HepG2 (cell line): Measurements from ENCODE around the gene SMIM38. TPM values are rescaled to one million over a fixed set of nuclear protein-coding genes. Genes with fewer than 3 reads are reported as not detected.
A peak's percentile ranks its signal among the peaks of the same experiment; 100 is the strongest.

Source experiments
- BHLHE40 ChIP-seq: IDR thresholded peaks from 2 replicates; pipeline ENCODE4 v1.6.1; 2011; ENCODE audit warnings: low read length, improper control_type of control experiment
- GTF2F1 ChIP-seq: fragments of 150-350 bp; IDR thresholded peaks from 2 replicates; pipeline ENCODE4 v1.6.1; 2014; ENCODE audit warnings: low read length
- HOXA3 ChIP-seq: sonication (generic); formaldehyde crosslinking; IDR thresholded peaks from 2 replicates; pipeline ENCODE4 v1.5.0; 2020; ENCODE audit warnings: missing genetic modification reagents
- IRX3 ChIP-seq: sonication (generic); formaldehyde crosslinking; IDR thresholded peaks from 2 replicates; pipeline ENCODE4 v1.8.1; 2023; ENCODE audit warnings: mild to moderate bottlenecking, low read depth, missing genetic modification reagents, borderline replicate concordance
- KLF16 ChIP-seq, 2 experiments: sonication (generic) in 1 of 2; formaldehyde crosslinking in 1 of 2; IDR thresholded peaks; 2 replicates each; pipeline versions ENCODE4 v1.6.1 to v1.8.0; 2016 to 2023; ENCODE audit warnings: missing genetic modification reagents in 2 of 2, missing compliant biosample characterization in 1 of 2
- NFKBIZ ChIP-seq: IDR thresholded peaks from 2 replicates; pipeline ENCODE4 v1.6.1; 2018; ENCODE audit warnings: missing genetic modification reagents, missing compliant biosample characterization
- NKX3-1 ChIP-seq: sonication (generic); formaldehyde crosslinking; IDR thresholded peaks from 2 replicates; pipeline ENCODE4 v1.5.0; 2020; ENCODE audit warnings: missing genetic modification reagents
- ZIK1 ChIP-seq: sonication (generic); formaldehyde crosslinking; IDR thresholded peaks from 2 replicates; pipeline ENCODE4 v1.5.0; 2020; ENCODE audit warnings: mild to moderate bottlenecking, low read depth, missing genetic modification reagents, borderline replicate concordance
- ZNF235 ChIP-seq: sonication (generic); formaldehyde crosslinking; IDR thresholded peaks from 2 replicates; pipeline ENCODE4 v1.8.1; 2023; ENCODE audit warnings: mild to moderate bottlenecking, missing genetic modification reagents, borderline replicate concordance
- ZNF451 ChIP-seq: sonication (generic); formaldehyde crosslinking; IDR thresholded peaks from 2 replicates; pipeline ENCODE4 v1.5.0; 2020; ENCODE audit warnings: mild to moderate bottlenecking, missing genetic modification reagents
- ZNF605 ChIP-seq: sonication (generic); formaldehyde crosslinking; IDR thresholded peaks from 2 replicates; pipeline ENCODE4 v1.8.0; 2022; ENCODE audit warnings: mild to moderate bottlenecking, missing genetic modification reagents
- ZNF660 ChIP-seq: sonication (generic); formaldehyde crosslinking; IDR thresholded peaks from 2 replicates; pipeline ENCODE4 v1.5.1; 2020; ENCODE audit warnings: mild to moderate bottlenecking, low read depth, missing genetic modification reagents, borderline replicate concordance
- polyA plus RNA-seq, 8 experiments: library from polyadenylated mRNA; depleted of rRNA in 3 of 8; stranded (reverse) in 7 of 8; unstranded in 1 of 8; fragments of >200 nt; fragmentation: Illumina TruSeq in 4 of 8; extraction: Trizol in 4 of 8; gene quantifications; 2 replicates each; pipeline versions ENCODE4 v1.2.1 to v1.2.3, GENCODE V29; 2011 to 2016; ENCODE audit warnings: low read depth in 4 of 8, missing spikeins in 1 of 8, mixed read lengths in 1 of 8; ENCODE audit not compliant: insufficient read depth in 1 of 8
- total RNA-seq, 5 experiments: library from RNA; depleted of rRNA; stranded (reverse); fragments of >200 nt; fragmentation: Illumina TruSeq; extraction: Trizol; gene quantifications; 2 replicates each; pipeline ENCODE4 v1.2.3, GENCODE V29; 2016; ENCODE audit warnings: low read depth in 1 of 5
- TF ChIP-seq, protein P1 (sequence below): sonication (generic); formaldehyde crosslinking; conservative IDR thresholded peaks from 2 replicates; pipeline ENCODE4 v1.4.0; 2020; ENCODE audit warnings: missing genetic modification reagents
- TF ChIP-seq, protein P2 (sequence below): sonication (generic); formaldehyde crosslinking; IDR thresholded peaks from 2 replicates; pipeline ENCODE4 v1.4.0; 2020; ENCODE audit warnings: low read depth, mild to moderate bottlenecking, missing genetic modification reagents
- TF ChIP-seq, protein P3 (sequence below): sonication (generic); formaldehyde crosslinking; conservative IDR thresholded peaks from 2 replicates; pipeline ENCODE4 v1.4.0; 2020; ENCODE audit warnings: missing genetic modification reagents
- TF ChIP-seq, protein P4 (sequence below): sonication (generic); formaldehyde crosslinking; IDR thresholded peaks from 2 replicates; pipeline ENCODE4 v1.4.0; 2020; ENCODE audit warnings: mild to moderate bottlenecking, missing genetic modification reagents, borderline replicate concordance
- TF ChIP-seq, protein P5 (sequence below): sonication (generic); formaldehyde crosslinking; conservative IDR thresholded peaks from 2 replicates; pipeline ENCODE4 v1.8.0; 2022; ENCODE audit warnings: missing genetic modification reagents

SMIM38 gene
- total and polyA plus RNA-seq, 2 of the 13 experiments (the other 11 are each of a cell fraction or from before 2014, with no cell fraction given): 0.30 to 0.40 TPM

DNA sequence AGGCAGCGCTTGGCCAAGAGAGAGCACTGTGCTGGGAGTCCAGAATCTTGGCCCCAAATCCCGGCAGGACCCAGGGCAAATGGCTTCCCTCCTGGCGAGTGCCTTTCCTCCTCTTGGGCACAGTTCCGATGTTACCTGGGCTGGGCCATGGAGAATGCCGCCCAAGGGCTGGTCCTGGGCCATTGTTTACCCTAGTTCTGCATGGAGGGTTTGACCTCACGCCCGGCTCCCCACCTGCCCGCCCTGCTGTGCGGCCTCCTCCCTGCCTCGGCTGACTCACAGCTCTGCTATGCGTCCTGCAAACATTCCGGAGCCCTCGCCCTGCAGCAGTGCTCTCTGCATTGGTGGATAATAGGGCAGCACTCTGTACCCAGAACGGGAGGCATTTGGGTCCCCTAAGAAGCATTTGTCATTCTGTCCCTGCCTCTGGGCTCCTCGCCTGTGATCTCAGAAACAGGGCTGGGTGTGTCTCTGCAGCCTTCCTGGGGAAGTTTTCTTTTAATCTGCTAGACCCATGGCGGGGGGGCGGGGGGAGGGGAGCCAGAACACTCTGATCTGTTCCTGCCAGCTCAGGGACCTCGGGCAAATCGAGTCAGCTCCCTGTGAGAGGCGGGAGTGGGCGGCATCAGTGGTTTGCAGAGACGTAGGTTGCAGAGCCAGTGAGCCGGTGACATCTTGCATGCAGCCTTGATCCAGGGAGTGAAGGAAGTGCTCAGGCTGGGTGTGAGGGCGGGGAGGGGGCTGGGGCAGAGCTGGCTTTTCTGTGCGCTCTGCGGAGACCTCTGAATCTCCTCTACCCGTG, 32.9 kb upstream of the SMIM38 start (continued):
- TF ChIP-seq, protein P1, sequence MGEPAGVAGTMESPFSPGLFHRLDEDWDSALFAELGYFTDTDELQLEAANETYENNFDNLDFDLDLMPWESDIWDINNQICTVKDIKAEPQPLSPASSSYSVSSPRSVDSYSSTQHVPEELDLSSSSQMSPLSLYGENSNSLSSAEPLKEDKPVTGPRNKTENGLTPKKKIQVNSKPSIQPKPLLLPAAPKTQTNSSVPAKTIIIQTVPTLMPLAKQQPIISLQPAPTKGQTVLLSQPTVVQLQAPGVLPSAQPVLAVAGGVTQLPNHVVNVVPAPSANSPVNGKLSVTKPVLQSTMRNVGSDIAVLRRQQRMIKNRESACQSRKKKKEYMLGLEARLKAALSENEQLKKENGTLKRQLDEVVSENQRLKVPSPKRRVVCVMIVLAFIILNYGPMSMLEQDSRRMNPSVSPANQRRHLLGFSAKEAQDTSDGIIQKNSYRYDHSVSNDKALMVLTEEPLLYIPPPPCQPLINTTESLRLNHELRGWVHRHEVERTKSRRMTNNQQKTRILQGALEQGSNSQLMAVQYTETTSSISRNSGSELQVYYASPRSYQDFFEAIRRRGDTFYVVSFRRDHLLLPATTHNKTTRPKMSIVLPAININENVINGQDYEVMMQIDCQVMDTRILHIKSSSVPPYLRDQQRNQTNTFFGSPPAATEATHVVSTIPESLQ (CRISPR knock-in tag): no peak
- TF ChIP-seq ZNF451 (CRISPR knock-in tag): no peak
- TF ChIP-seq BHLHE40: peak; percentile 41; the same call in 1 of the 2 replicates
- no peak for TF ChIP-seq IRX3 (CRISPR knock-in tag)
- TF ChIP-seq ZNF235 (CRISPR knock-in tag): no peak
- no peak for TF ChIP-seq GTF2F1
- TF ChIP-seq, protein P2, sequence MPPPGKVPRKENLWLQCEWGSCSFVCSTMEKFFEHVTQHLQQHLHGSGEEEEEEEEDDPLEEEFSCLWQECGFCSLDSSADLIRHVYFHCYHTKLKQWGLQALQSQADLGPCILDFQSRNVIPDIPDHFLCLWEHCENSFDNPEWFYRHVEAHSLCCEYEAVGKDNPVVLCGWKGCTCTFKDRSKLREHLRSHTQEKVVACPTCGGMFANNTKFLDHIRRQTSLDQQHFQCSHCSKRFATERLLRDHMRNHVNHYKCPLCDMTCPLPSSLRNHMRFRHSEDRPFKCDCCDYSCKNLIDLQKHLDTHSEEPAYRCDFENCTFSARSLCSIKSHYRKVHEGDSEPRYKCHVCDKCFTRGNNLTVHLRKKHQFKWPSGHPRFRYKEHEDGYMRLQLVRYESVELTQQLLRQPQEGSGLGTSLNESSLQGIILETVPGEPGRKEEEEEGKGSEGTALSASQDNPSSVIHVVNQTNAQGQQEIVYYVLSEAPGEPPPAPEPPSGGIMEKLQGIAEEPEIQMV (CRISPR knock-in tag): no peak
- TF ChIP-seq ZNF660 (CRISPR knock-in tag): no peak
- no peak for TF ChIP-seq ZIK1 (CRISPR knock-in tag)
- no peak for TF ChIP-seq NKX3-1 (CRISPR knock-in tag)
- TF ChIP-seq NFKBIZ (CRISPR knock-in tag): 0 out of 2 replicates have a peak, but pooled peaks have one; percentile 65
- TF ChIP-seq, protein P3, sequence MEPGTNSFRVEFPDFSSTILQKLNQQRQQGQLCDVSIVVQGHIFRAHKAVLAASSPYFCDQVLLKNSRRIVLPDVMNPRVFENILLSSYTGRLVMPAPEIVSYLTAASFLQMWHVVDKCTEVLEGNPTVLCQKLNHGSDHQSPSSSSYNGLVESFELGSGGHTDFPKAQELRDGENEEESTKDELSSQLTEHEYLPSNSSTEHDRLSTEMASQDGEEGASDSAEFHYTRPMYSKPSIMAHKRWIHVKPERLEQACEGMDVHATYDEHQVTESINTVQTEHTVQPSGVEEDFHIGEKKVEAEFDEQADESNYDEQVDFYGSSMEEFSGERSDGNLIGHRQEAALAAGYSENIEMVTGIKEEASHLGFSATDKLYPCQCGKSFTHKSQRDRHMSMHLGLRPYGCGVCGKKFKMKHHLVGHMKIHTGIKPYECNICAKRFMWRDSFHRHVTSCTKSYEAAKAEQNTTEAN (CRISPR knock-in tag): no peak
- TF ChIP-seq, protein P4, sequence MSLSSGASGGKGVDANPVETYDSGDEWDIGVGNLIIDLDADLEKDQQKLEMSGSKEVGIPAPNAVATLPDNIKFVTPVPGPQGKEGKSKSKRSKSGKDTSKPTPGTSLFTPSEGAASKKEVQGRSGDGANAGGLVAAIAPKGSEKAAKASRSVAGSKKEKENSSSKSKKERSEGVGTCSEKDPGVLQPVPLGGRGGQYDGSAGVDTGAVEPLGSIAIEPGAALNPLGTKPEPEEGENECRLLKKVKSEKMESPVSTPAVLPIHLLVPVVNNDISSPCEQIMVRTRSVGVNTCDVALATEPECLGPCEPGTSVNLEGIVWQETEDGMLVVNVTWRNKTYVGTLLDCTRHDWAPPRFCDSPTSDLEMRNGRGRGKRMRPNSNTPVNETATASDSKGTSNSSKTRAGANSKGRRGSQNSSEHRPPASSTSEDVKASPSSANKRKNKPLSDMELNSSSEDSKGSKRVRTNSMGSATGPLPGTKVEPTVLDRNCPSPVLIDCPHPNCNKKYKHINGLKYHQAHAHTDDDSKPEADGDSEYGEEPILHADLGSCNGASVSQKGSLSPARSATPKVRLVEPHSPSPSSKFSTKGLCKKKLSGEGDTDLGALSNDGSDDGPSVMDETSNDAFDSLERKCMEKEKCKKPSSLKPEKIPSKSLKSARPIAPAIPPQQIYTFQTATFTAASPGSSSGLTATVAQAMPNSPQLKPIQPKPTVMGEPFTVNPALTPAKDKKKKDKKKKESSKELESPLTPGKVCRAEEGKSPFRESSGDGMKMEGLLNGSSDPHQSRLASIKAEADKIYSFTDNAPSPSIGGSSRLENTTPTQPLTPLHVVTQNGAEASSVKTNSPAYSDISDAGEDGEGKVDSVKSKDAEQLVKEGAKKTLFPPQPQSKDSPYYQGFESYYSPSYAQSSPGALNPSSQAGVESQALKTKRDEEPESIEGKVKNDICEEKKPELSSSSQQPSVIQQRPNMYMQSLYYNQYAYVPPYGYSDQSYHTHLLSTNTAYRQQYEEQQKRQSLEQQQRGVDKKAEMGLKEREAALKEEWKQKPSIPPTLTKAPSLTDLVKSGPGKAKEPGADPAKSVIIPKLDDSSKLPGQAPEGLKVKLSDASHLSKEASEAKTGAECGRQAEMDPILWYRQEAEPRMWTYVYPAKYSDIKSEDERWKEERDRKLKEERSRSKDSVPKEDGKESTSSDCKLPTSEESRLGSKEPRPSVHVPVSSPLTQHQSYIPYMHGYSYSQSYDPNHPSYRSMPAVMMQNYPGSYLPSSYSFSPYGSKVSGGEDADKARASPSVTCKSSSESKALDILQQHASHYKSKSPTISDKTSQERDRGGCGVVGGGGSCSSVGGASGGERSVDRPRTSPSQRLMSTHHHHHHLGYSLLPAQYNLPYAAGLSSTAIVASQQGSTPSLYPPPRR (CRISPR knock-in tag): peak; percentile 52; the same call in 1 of the 2 replicates
- TF ChIP-seq, protein P5, sequence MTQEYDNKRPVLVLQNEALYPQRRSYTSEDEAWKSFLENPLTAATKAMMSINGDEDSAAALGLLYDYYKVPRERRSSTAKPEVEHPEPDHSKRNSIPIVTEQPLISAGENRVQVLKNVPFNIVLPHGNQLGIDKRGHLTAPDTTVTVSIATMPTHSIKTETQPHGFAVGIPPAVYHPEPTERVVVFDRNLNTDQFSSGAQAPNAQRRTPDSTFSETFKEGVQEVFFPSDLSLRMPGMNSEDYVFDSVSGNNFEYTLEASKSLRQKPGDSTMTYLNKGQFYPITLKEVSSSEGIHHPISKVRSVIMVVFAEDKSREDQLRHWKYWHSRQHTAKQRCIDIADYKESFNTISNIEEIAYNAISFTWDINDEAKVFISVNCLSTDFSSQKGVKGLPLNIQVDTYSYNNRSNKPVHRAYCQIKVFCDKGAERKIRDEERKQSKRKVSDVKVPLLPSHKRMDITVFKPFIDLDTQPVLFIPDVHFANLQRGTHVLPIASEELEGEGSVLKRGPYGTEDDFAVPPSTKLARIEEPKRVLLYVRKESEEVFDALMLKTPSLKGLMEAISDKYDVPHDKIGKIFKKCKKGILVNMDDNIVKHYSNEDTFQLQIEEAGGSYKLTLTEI (CRISPR knock-in tag): no peak
- TF ChIP-seq ZNF605: peak; percentile 66
- TF ChIP-seq HOXA3 (CRISPR knock-in tag): peak; percentile 50; the same call in 1 of the 2 replicates
- TF ChIP-seq KLF16 (CRISPR knock-in tag; IDR thresholded peaks at IDR 0.05): peak in 1 of 2 experiments; percentile 46; a peak in 1 of 4 replicates
